Measurements from ENCODE around the gene SLC11A1.

SLC11A1 gene

DNA sequence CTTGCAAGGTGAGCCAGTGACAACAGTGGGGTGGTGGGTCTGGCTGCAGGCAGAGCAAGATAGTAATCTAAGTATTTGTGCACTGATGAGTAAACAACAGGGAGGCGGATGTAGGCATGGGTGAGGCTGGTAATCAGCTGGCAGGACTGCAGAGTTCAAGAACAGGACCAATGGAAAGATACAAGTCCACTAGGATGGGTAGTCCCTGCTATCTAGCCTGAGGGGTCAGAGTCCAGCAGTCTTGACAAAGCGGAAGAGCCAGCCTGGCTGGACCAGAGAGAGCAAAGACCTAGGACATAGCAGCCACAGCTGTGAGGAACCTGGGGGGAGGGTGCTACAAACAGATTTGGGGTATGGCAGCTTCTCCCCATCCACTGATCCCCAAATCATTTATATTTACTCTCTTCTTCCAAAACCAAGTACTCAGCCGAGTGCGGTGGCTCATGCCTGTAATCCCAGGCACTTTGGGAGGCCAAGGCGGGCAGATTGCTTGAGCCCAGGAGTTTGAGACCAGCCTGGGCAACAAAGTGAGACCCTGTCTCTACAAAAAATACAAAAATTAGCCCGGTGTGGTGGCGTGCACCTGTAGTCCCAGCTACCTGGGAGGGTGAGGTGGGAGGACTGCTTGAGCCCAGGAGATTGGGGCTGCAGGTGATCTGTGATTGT lies 62.8 kb downstream of the SLC11A1 start (continued):
- no peak for TF ChIP-seq PPARA (CRISPR knock-in tag; IDR thresholded peaks at IDR 0.05; ENCODE audit: borderline replicate concordance)
- TF ChIP-seq SNAI2 (CRISPR knock-in tag; IDR thresholded peaks at IDR 0.05): no peak
- no peak for TF ChIP-seq ISL1 (CRISPR knock-in tag; IDR thresholded peaks at IDR 0.05)
- no peak for TF ChIP-seq TSHZ2 (CRISPR knock-in tag; IDR thresholded peaks at IDR 0.05)
- TF ChIP-seq CSDC2 (CRISPR knock-in tag; IDR thresholded peaks at IDR 0.05): no peak
- TF ChIP-seq ZFP3 (CRISPR knock-in tag; IDR thresholded peaks at IDR 0.05): no peak

- ATAC-seq: no peak
- TF ChIP-seq, protein P1, sequence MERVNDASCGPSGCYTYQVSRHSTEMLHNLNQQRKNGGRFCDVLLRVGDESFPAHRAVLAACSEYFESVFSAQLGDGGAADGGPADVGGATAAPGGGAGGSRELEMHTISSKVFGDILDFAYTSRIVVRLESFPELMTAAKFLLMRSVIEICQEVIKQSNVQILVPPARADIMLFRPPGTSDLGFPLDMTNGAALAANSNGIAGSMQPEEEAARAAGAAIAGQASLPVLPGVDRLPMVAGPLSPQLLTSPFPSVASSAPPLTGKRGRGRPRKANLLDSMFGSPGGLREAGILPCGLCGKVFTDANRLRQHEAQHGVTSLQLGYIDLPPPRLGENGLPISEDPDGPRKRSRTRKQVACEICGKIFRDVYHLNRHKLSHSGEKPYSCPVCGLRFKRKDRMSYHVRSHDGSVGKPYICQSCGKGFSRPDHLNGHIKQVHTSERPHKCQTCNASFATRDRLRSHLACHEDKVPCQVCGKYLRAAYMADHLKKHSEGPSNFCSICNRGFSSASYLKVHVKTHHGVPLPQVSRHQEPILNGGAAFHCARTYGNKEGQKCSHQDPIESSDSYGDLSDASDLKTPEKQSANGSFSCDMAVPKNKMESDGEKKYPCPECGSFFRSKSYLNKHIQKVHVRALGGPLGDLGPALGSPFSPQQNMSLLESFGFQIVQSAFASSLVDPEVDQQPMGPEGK (CRISPR knock-in tag; IDR thresholded peaks at IDR 0.05; ENCODE audit: borderline replicate concordance): no peak
- no peak for TF ChIP-seq CREB5 (CRISPR knock-in tag; IDR thresholded peaks at IDR 0.05; ENCODE audit: low read depth)
- TF ChIP-seq, protein P2, sequence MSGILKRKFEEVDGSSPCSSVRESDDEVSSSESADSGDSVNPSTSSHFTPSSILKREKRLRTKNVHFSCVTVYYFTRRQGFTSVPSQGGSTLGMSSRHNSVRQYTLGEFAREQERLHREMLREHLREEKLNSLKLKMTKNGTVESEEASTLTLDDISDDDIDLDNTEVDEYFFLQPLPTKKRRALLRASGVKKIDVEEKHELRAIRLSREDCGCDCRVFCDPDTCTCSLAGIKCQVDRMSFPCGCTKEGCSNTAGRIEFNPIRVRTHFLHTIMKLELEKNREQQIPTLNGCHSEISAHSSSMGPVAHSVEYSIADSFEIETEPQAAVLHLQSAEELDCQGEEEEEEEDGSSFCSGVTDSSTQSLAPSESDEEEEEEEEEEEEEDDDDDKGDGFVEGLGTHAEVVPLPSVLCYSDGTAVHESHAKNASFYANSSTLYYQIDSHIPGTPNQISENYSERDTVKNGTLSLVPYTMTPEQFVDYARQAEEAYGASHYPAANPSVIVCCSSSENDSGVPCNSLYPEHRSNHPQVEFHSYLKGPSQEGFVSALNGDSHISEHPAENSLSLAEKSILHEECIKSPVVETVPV (CRISPR knock-in tag; IDR thresholded peaks at IDR 0.05): no peak
- no peak for TF ChIP-seq TOX (CRISPR knock-in tag; IDR thresholded peaks at IDR 0.05; ENCODE audit: borderline replicate concordance)
- no peak for TF ChIP-seq ARNTL (CRISPR knock-in tag; IDR thresholded peaks at IDR 0.05; ENCODE audit: borderline replicate concordance, low read depth)
- TF ChIP-seq ZFP30 (CRISPR knock-in tag; IDR thresholded peaks at IDR 0.05): no peak
- no peak for TF ChIP-seq CSDC2 (CRISPR knock-in tag; IDR thresholded peaks at IDR 0.05)
- no peak for TF ChIP-seq TSHZ2 (CRISPR knock-in tag; IDR thresholded peaks at IDR 0.05)
- no peak for TF ChIP-seq ZNF8 (CRISPR knock-in tag; IDR thresholded peaks at IDR 0.05)
- no peak for TF ChIP-seq OSR1 (CRISPR knock-in tag; IDR thresholded peaks at IDR 0.05)
- no peak for TF ChIP-seq ZC3H10 (CRISPR knock-in tag; IDR thresholded peaks at IDR 0.05)
- TF ChIP-seq, protein P3, sequence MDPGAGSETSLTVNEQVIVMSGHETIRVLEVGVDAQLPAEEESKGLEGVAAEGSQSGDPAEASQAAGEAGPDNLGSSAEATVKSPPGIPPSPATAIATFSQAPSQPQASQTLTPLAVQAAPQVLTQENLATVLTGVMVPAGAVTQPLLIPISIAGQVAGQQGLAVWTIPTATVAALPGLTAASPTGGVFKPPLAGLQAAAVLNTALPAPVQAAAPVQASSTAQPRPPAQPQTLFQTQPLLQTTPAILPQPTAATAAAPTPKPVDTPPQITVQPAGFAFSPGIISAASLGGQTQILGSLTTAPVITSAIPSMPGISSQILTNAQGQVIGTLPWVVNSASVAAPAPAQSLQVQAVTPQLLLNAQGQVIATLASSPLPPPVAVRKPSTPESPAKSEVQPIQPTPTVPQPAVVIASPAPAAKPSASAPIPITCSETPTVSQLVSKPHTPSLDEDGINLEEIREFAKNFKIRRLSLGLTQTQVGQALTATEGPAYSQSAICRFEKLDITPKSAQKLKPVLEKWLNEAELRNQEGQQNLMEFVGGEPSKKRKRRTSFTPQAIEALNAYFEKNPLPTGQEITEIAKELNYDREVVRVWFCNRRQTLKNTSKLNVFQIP (CRISPR knock-in tag; IDR thresholded peaks at IDR 0.05; ENCODE audit: borderline replicate concordance, low read depth): no peak
- TF ChIP-seq RARB (CRISPR knock-in tag; IDR thresholded peaks at IDR 0.05): no peak
- no peak for TF ChIP-seq BACH2 (CRISPR knock-in tag; IDR thresholded peaks at IDR 0.05; ENCODE audit: borderline replicate concordance)
- no peak for TF ChIP-seq ZNF70 (CRISPR knock-in tag; IDR thresholded peaks at IDR 0.05)
- no peak for TF ChIP-seq ZFP3 (CRISPR knock-in tag; IDR thresholded peaks at IDR 0.05)
Observed at GRCh38 chr2:218445602-218446001, 63.5 kb downstream of the SLC11A1 start.
